NCI-H2227 (cell line): Measurements from ENCODE around the gene CCDC102A.
A peak's percentile ranks its signal among the peaks of the same experiment; 100 is the strongest.

Source experiments
- DNase-seq: peaks from one replicate; lab custom pipeline; 2025; ENCODE audit not compliant: unreplicated experiment; lab: John Stamatoyannopoulos, UW

Gene CCDC102A

GRCh38 chr16:57519796-57520360 is 16.5 kb downstream of the CCDC102A start:
- DNase-seq, result peak; percentile 77

- no peak for DNase-seq
Observed at GRCh38 chr16:57518922-57519321, 17.4 kb downstream of the CCDC102A start.

- DNase-seq, result no peak
Observed at GRCh38 chr16:57518520-57518919, 17.9 kb downstream of the CCDC102A start.

- DNase-seq, result no peak
Observed at GRCh38 chr16:57517397-57518367, 18.7 kb downstream of the CCDC102A start.

- DNase-seq, result no peak
Observed at GRCh38 chr16:57516773-57517172, 19.6 kb downstream of the CCDC102A start.

GRCh38 chr16:57516176-57516725 is 20.1 kb downstream of the CCDC102A start:
- DNase-seq, result no peak

GRCh38 chr16:57514791-57515600 is 21.4 kb downstream of the CCDC102A start:
- no peak for DNase-seq

- DNase-seq, result no peak
Observed at GRCh38 chr16:57514371-57514770, 22.0 kb downstream of the CCDC102A start.

GRCh38 chr16:57513371-57514102 is 22.8 kb downstream of the CCDC102A start:
- no peak for DNase-seq

- DNase-seq, result no peak
Observed at GRCh38 chr16:57512296-57513001, 23.9 kb downstream of the CCDC102A start.

- no peak for DNase-seq
Observed at GRCh38 chr16:57510016-57510871, 26.1 kb downstream of the CCDC102A start.

GRCh38 chr16:57509231-57509923 is 27.0 kb downstream of the CCDC102A start:
- DNase-seq, result no peak

- no peak for DNase-seq
Observed at GRCh38 chr16:57508035-57508425, 28.3 kb downstream of the CCDC102A start.

- peak; percentile 83 for DNase-seq
Observed at GRCh38 chr16:57507136-57508034, 29.0 kb downstream of the CCDC102A start.

GRCh38 chr16:57505169-57505568 is 31.2 kb downstream of the CCDC102A start:
- DNase-seq, result no peak

- no peak for DNase-seq
Observed at GRCh38 chr16:57504491-57504890, 31.9 kb downstream of the CCDC102A start.

- DNase-seq, result no peak
Observed at GRCh38 chr16:57504001-57504400, 32.4 kb downstream of the CCDC102A start.
